SK-N-SH treated with all-trans-retinoic acid at 6 μM for 48 hours (cell line): Measurements from ENCODE around the gene GPN1.
"Not testable (repeated sequence)": the region's sequence is repeated elsewhere in the genome, so short reads cannot be mapped to it uniquely, and the experiment has no call there.

Experiments
- ATAC-seq: fragments of 200-7000 bp; cut with Tn5 transposase; 3 replicates; pipeline ENCODE4 v1.9.1; 2020; ENCODE audit warnings: mild to moderate bottlenecking, moderate library complexity
- ARNTL ChIP-seq: fragments of 450-650 bp; formaldehyde crosslinking; IDR thresholded peaks from 2 replicates; pipeline ENCODE4 v1.5.0; 2020; ENCODE audit warnings: low read depth, mild to moderate bottlenecking, moderate library complexity, borderline replicate concordance
- BACH2 ChIP-seq: fragments of 250-450 bp; sonication (Bioruptor Pico); IDR thresholded peaks from 2 replicates; pipeline ENCODE4 v1.9.0; 2021; ENCODE audit warnings: mild to moderate bottlenecking, borderline replicate concordance
- CREB5 ChIP-seq: fragments of 250-450 bp; sonication (Bioruptor Pico); IDR thresholded peaks from 2 replicates; pipeline ENCODE4 v1.5.1; 2020; ENCODE audit warnings: low read depth, mild to moderate bottlenecking, moderate library complexity
- CSDC2 ChIP-seq: fragments of 250-450 bp; sonication (Bioruptor Pico); IDR thresholded peaks from 2 replicates; pipeline ENCODE4 v1.5.0; 2020; ENCODE audit warnings: mild to moderate bottlenecking, moderate library complexity
- CSRNP3 ChIP-seq: fragments of 250-450 bp; sonication (Bioruptor Pico); IDR thresholded peaks from 2 replicates; pipeline ENCODE4 v1.5.1; 2021; ENCODE audit warnings: mild to moderate bottlenecking, moderate library complexity
- ESRRG ChIP-seq: fragments of 250-450 bp; sonication (Bioruptor Pico); IDR thresholded peaks from 2 replicates; pipeline ENCODE4 v1.6.1; 2021; ENCODE audit warnings: mild to moderate bottlenecking
- ISL1 ChIP-seq: fragments of 250-450 bp; sonication (Bioruptor Pico); IDR thresholded peaks from 2 replicates; pipeline ENCODE4 v2.1.2; 2022; ENCODE audit warnings: mild to moderate bottlenecking, moderate library complexity
- PATZ1 ChIP-seq: fragments of 250-450 bp; sonication (Bioruptor Pico); IDR thresholded peaks from 2 replicates; pipeline ENCODE4 v1.8.0; 2020; ENCODE audit warnings: mild to moderate bottlenecking, moderate library complexity, borderline replicate concordance
- POU6F1 ChIP-seq: fragments of 250-450 bp; sonication (Bioruptor Pico); IDR thresholded peaks from 2 replicates; pipeline ENCODE4 v1.8.0; 2021; ENCODE audit warnings: low read depth, mild to moderate bottlenecking, moderate library complexity, borderline replicate concordance
- PPARA ChIP-seq: fragments of 250-450 bp; sonication (Bioruptor Pico); IDR thresholded peaks from 2 replicates; pipeline ENCODE4 v1.5.0; 2020; ENCODE audit warnings: mild to moderate bottlenecking, borderline replicate concordance
- RARB ChIP-seq: fragments of 250-450 bp; sonication (Bioruptor Pico); IDR thresholded peaks from 2 replicates; pipeline ENCODE4 v1.8.0; 2021; ENCODE audit warnings: mild to moderate bottlenecking, moderate library complexity
- SNAI2 ChIP-seq: fragments of 250-450 bp; sonication (Bioruptor Pico); IDR thresholded peaks from 2 replicates; pipeline ENCODE4 v1.5.0; 2020; ENCODE audit warnings: mild to moderate bottlenecking, moderate library complexity
- TCF4 ChIP-seq: fragments of 250-450 bp; sonication (Bioruptor Pico); IDR thresholded peaks from 2 replicates; pipeline ENCODE4 v1.8.0; 2021; ENCODE audit warnings: mild to moderate bottlenecking, moderate library complexity, borderline replicate concordance
- TOX ChIP-seq: fragments of 250-450 bp; sonication (Bioruptor Pico); IDR thresholded peaks from 2 replicates; pipeline ENCODE4 v1.8.0; 2021; ENCODE audit warnings: mild to moderate bottlenecking, moderate library complexity, borderline replicate concordance
- ZC3H10 ChIP-seq: fragments of 250-450 bp; sonication (Bioruptor Pico); IDR thresholded peaks from 2 replicates; pipeline ENCODE4 v1.5.1; 2021; ENCODE audit warnings: mild to moderate bottlenecking, moderate library complexity
- ZFP3 ChIP-seq: fragments of 250-450 bp; sonication (Bioruptor Pico); IDR thresholded peaks from 2 replicates; pipeline ENCODE4 v1.5.0; 2020; ENCODE audit warnings: mild to moderate bottlenecking, moderate library complexity
- ZNF565 ChIP-seq: fragments of 450-650 bp; formaldehyde crosslinking; conservative IDR thresholded peaks from 2 replicates; pipeline ENCODE4 v1.5.0; 2020; ENCODE audit warnings: low read depth, mild to moderate bottlenecking, moderate library complexity
- ZNF8 ChIP-seq: fragments of 450-650 bp; formaldehyde crosslinking; IDR thresholded peaks from 2 replicates; pipeline ENCODE4 v1.5.0; 2020; ENCODE audit warnings: mild to moderate bottlenecking, moderate library complexity

GPN1 gene

GRCh38 chr2:27627963-27628766 is 685 bp upstream of the GPN1 start:
- ATAC-seq, result peak; percentile 74
- TF ChIP-seq TCF4 (no peak), CREB5 (CRISPR knock-in tag) (peak; percentile 85), ZFP3 (no peak), ARNTL (CRISPR knock-in tag) (no peak), SNAI2 (no peak), CSDC2 (0 out of 2 replicates have a peak, but pooled peaks have one; percentile 24), PPARA (no peak), CSRNP3 (CRISPR knock-in tag) (no peak), ESRRG (0 out of 2 replicates have a peak, but pooled peaks have one; percentile 3), TOX (peak; percentile 48; the same call in 1 of the 2 replicates), ISL1 (CRISPR knock-in tag) (peak; percentile 71), RARB (no peak), ZNF565 (CRISPR knock-in tag) (0 out of 2 replicates have a peak, but pooled peaks have one; percentile 37), ZC3H10 (CRISPR knock-in tag) (no peak)

- not testable (repeated sequence) for ATAC-seq
These were observed 1.4 kb downstream of the GPN1 start for GRCh38 chr2:27630257-27630656.

- no peak for TF ChIP-seq PPARA
- ATAC-seq, result no peak
These were observed 5.4 kb downstream of the GPN1 start for GRCh38 chr2:27634291-27634690.

- ATAC-seq, result no peak
- TF ChIP-seq ISL1 (CRISPR knock-in tag), result no peak
- TF ChIP-seq POU6F1 (CRISPR knock-in tag), result no peak
- TF ChIP-seq ZNF8 (CRISPR knock-in tag), result no peak
- TF ChIP-seq ZC3H10 (CRISPR knock-in tag), result no peak
- TF ChIP-seq BACH2 (CRISPR knock-in tag), result no peak
- TF ChIP-seq PATZ1, result no peak
- TF ChIP-seq TCF4, result no peak
- no peak for TF ChIP-seq ESRRG
- TF ChIP-seq SNAI2, result no peak
- TF ChIP-seq TOX, result no peak
- TF ChIP-seq CSRNP3 (CRISPR knock-in tag), result no peak
- TF ChIP-seq PPARA, result no peak
- TF ChIP-seq, all 23 proteins: peak for 0
These were observed 7.9 kb downstream of the GPN1 start for GRCh38 chr2:27636766-27637165.

- TF ChIP-seq TCF4, result no peak
- TF ChIP-seq SNAI2, result no peak
- TF ChIP-seq ZFP3, result no peak
- no peak for TF ChIP-seq CSRNP3 (CRISPR knock-in tag)
- no peak for TF ChIP-seq PPARA
- TF ChIP-seq BACH2 (CRISPR knock-in tag), result no peak
- no peak for TF ChIP-seq ZC3H10 (CRISPR knock-in tag)
- no peak for TF ChIP-seq TOX
These were observed 9.3 kb downstream of the GPN1 start for GRCh38 chr2:27638037-27638637.

More at GRCh38 chr2:27638037-27638637, 9.3 kb downstream of the GPN1 start:
- ATAC-seq, result peak; percentile 31; the same call in 2 of the 3 replicates
